GM10248 (cell line): ENCODE measurements around the gene ABCG4.

Source experiments
- CTCF ChIA-PET: fragments of 300-600 bp; sonication (Branson Sonifier 250); formaldehyde crosslinking; extraction: SDS; loops from one replicate; lab custom pipeline; 2021; ENCODE audit warnings: antibody characterized with exemption; lab: Yijun Ruan, JAX
- POLR2A ChIA-PET: fragments of 350-650 bp; sonication (Branson Sonifier 250); formaldehyde crosslinking; extraction: SDS; loops from one replicate; lab custom pipeline; 2020; ENCODE audit warnings: antibody characterized with exemption; lab: Yijun Ruan, JAX
- DNase-seq: peaks from one replicate; pipeline ENCODE4 v3.0.0; 2012; ENCODE audit errors: extremely low spot score
- TF ChIP-seq, protein P1 (sequence below): IDR thresholded peaks from 2 replicates; pipeline ENCODE4 v1.5.1; 2012; ENCODE audit warnings: mild to moderate bottlenecking, low read depth; ENCODE audit errors: extremely low read depth, missing control alignments, control extremely low read depth

The ABCG4 gene

DNA sequence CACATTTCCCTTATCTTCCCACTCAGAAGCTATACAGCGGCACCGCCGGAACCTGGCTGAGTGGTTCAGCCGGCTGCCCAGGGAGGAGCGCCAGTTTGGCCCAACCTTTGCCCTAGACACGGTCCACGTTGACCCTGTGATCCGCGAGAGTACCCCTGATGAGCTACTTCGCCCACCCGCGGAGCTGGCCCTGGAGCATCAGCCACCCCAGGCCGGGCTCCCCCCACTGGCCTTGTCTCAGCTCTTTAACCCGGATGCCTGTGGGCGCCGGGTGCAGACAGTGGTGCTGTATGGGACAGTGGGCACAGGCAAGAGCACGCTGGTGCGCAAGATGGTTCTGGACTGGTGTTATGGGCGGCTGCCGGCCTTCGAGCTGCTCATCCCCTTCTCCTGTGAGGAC lies 24.6 kb downstream of the ABCG4 start:
- DNase-seq, result no peak
- ChIA-PET POLR2A (no interaction called here), CTCF (interaction anchor here (1.1 to 1.4 kb wide), 2 partner anchors 23 to 111 kb away, joined by 3 to 4 read pairs; no protein-coding TSS in a partner anchor)
- TF ChIP-seq, protein P1, sequence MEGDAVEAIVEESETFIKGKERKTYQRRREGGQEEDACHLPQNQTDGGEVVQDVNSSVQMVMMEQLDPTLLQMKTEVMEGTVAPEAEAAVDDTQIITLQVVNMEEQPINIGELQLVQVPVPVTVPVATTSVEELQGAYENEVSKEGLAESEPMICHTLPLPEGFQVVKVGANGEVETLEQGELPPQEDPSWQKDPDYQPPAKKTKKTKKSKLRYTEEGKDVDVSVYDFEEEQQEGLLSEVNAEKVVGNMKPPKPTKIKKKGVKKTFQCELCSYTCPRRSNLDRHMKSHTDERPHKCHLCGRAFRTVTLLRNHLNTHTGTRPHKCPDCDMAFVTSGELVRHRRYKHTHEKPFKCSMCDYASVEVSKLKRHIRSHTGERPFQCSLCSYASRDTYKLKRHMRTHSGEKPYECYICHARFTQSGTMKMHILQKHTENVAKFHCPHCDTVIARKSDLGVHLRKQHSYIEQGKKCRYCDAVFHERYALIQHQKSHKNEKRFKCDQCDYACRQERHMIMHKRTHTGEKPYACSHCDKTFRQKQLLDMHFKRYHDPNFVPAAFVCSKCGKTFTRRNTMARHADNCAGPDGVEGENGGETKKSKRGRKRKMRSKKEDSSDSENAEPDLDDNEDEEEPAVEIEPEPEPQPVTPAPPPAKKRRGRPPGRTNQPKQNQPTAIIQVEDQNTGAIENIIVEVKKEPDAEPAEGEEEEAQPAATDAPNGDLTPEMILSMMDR, result no peak

DNA sequence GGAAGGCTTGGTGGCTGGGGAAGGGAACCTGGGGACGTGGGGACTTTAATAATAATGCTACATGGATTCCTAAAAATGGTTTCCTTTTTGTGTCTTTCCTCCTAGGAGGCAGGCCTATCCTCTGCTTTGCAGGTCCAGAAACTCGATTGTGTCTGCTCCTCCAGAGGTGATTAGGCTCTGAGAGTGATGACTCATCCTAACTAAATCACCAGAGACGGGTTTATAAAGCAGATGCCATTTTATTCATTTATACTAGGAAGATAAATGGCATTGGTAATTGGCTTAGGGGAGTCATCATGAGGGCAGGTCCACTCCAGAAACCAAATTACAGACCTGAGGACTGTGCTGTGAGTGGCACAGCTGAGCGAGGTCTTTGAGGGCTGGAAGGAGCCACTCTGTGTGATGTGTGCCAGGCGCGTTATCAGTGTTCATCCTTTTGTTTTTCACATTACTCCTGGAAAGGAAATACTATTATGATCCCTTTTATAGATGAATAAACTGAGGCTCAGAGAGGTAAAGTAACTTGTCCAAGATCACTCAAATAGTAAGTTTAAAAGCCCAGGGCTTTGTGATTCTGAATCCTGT lies 26.7 kb downstream of the ABCG4 start:
- no peak for DNase-seq
- CTCF ChIA-PET, result interaction anchor here (2.7 kb wide), 1 partner anchor 21 kb away, joined by 18 read pairs; no protein-coding TSS in a partner anchor
- TF ChIP-seq, protein P1, result no peak
- POLR2A ChIA-PET, result no interaction called here

DNA sequence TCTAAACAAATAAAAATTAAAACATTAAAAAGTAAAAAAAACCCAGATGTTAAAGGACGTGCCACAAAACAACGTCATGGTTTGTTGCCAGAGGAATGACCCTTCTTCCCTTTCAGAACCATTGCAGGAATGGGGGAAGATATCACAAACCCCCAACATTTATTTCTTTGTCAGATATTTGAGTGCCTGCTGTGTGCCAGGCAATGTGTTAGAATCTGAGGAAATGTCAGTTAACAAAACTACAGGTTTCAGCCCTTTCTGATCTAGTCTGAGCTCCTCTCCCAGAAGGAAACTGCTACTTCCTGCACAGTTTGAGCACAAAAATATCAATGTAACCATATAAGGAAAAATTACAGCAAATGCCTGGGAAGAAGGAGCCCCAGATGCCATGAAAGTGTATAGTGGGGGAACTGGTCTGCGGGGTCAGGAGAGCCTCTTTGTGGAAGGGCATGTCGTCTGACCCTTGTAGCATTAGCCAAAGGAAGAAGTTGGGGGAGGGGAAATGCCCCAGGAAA lies 29.4 kb downstream of the ABCG4 start:
- ChIA-PET CTCF (interaction anchor here (1.5 to 2.7 kb wide), 4 partner anchors 9 to 27 kb away, joined by 7 to 18 read pairs (median 9); partner anchors contain the start of genes CBL and NLRX1), POLR2A (no interaction called here)
- no peak for DNase-seq
- TF ChIP-seq, protein P1, result no peak

DNA sequence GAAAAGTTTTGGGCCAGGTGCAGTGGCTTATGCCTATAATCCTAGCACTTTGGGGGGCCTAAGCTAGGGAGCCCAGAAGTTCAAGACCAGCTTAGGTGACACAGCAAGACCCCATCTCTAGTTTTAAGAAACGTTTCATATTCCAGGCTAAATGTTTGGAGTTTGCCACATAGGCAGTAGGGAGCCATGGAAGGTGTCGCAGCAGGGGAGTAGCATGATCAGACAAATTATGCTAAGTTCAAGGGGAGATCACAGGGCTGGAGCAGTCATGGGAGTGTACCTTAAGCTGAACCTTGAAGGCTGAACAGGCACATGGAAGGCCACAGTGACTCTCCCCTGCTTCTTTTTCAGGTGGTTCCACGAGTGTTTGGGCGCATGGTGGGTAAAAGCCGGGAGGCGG lies 30.5 kb downstream of the ABCG4 start:
- ChIA-PET POLR2A (no interaction called here), CTCF (interaction anchor here (0.6 to 1.6 kb wide), 7 partner anchors 10 to 159 kb away, joined by 3 to 9 read pairs (median 3); no protein-coding TSS in a partner anchor)
- TF ChIP-seq, protein P1, result no peak
- DNase-seq, result no peak

DNA sequence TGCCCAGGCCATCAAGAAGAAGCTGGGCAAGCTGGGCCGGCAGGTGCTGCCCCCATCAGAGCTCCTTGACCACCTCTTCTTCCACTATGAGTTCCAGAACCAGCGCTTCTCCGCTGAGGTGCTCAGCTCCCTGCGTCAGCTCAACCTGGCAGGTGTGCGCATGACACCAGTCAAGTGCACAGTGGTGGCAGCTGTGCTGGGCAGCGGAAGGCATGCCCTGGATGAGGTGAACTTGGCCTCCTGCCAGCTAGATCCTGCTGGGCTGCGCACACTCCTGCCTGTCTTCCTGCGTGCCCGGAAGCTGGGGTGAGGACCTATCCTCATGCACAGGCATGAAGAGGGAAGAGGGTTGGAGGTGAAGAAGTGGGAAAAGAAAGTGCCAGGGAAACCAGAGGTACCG lies 31.1 kb downstream of the ABCG4 start:
- TF ChIP-seq, protein P1, result no peak
- DNase-seq, result no peak
- ChIA-PET CTCF (interaction anchor here (0.6 to 2.5 kb wide), 8 partner anchors 11 to 158 kb away, joined by 3 to 9 read pairs (median 4); no protein-coding TSS in a partner anchor), POLR2A (no interaction called here)

DNA sequence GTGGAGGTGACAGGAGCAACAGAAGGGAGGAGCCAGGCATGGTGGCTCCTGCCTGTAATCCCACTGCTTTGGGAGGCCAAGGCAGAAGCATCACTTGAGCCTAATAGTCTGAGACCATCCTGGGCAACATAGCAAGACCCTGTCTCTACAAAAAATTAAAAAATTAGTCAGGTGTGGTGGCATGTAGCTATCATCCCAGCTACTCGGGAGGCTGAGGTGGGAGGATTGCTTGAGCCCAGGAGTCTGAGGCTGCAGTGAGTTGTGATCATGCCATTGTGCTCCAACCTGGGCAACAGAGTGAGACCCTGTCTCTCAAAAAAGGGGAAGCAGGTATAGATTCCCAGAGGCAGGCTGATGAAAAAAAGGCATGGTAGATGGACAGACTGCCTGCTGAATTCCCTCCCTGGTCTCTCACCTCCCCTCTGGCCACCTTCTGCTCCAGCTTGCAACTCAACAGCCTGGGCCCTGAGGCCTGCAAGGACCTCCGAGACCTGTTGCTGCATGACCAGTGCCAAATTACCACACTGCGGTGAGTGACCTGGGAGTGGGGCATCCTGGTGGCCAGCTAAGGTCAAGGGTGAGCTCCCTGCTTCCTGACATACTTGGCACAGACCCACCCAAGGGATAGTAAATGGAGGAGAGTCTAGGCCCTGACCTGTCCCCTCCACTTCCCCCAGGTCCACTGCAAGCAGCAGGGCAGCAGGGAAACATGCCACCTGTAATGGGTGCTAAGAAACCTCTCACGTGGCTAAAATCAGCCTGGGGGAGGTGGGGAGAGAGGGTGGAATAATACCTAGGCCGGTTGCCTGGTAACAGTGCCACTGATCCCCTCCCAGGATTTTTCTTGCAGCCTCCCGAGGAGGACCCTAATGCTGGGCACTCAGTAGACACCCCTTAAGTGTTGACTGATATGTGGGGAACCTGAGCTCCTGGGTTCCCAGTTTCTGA lies 32.2 kb downstream of the ABCG4 start:
- ChIA-PET CTCF (interaction anchor here (1.4 to 2.5 kb wide), 4 partner anchors 16 to 157 kb away, joined by 3 to 7 read pairs (median 3); partner anchors contain the start of gene DPAGT1), POLR2A (no interaction called here)
- DNase-seq, result no peak
- TF ChIP-seq, protein P1, result no peak
